Natural killer cell (primary cell): Measurements from ENCODE around the gene ZPR1. TPM values are rescaled to one million over a fixed set of nuclear protein-coding genes. Genes with fewer than 3 reads are reported as not detected.
A peak's percentile ranks its signal among the peaks of the same experiment; 100 is the strongest.

Experiments used
- ATAC-seq, 3 donors: fragments of 150-1000 bp in 2 of 3; fragments of 200-7000 bp in 1 of 3; cut with Tn5 transposase; 1 replicate in 1 of 3; 2 replicates in 2 of 3; pipeline ENCODE4 v1.10.0; 2021; ENCODE audit warnings: mild to moderate bottlenecking in 2 of 3, moderate library complexity in 2 of 3
- DNase-seq, 2 donors: peaks; one replicate each; pipeline versions ENCODE4 v3.0.0 to v3.0.0-alpha.2; 2013 to 2021; ENCODE audit warnings: mixed read lengths in 1 of 2
- H3K27ac ChIP-seq: one replicate; pipeline ENCODE4 v1.5.1; 2013; ENCODE audit warnings: mild to moderate bottlenecking, low read length
- H3K27me3 ChIP-seq: one replicate; pipeline ENCODE4 v1.6.1; 2013; ENCODE audit warnings: low read length; ENCODE audit not compliant: control insufficient read depth, insufficient read depth
- H3K36me3 ChIP-seq: one replicate; pipeline ENCODE4 v1.6.1; 2013; ENCODE audit warnings: low read length; ENCODE audit not compliant: control insufficient read depth, insufficient read depth
- H3K4me1 ChIP-seq: one replicate; pipeline ENCODE4 v1.6.1; 2013; ENCODE audit warnings: low read length; ENCODE audit not compliant: control insufficient read depth, insufficient read depth
- H3K4me3 ChIP-seq: one replicate; pipeline ENCODE4 v1.5.1; 2013; ENCODE audit warnings: low read length
- H3K9me3 ChIP-seq: one replicate; pipeline ENCODE4 v1.6.1; 2013; ENCODE audit warnings: low read length; ENCODE audit not compliant: control insufficient read depth, insufficient read depth
- H3K27ac Mint-ChIP-seq, 2 donors: one replicate each; pipeline ENCODE4 v1.8.0; 2022; ENCODE audit warnings: mild to moderate bottlenecking in 2 of 2, mixed read lengths in 2 of 2, moderate library complexity in 1 of 2
- H3K27me3 Mint-ChIP-seq, 2 donors: one replicate each; pipeline ENCODE4 v1.8.0; 2022; ENCODE audit warnings: low read depth in 2 of 2, mixed read lengths in 2 of 2
- H3K36me3 Mint-ChIP-seq: one replicate; pipeline ENCODE4 v1.8.0; 2022; ENCODE audit warnings: mixed read lengths
- H3K4me1 Mint-ChIP-seq, 2 donors: one replicate each; pipeline ENCODE4 v1.8.0; 2022; ENCODE audit warnings: mixed read lengths in 2 of 2
- H3K4me3 Mint-ChIP-seq: one replicate; pipeline ENCODE4 v1.8.0; 2022; ENCODE audit warnings: mild to moderate bottlenecking, moderate library complexity, mixed read lengths
- H3K9me3 Mint-ChIP-seq, 2 donors: one replicate each; pipeline ENCODE4 v1.8.0; 2022; ENCODE audit warnings: mixed read lengths in 2 of 2
- WGBS: methylation state at CpG from one replicate; pipeline ENCODE4 v1.1.7; 2013; ENCODE audit warnings: missing lambda C conversion rate; ENCODE audit not compliant: insufficient coverage; 5-methylcytosine and 5-hydroxymethylcytosine counted together
- intact Hi-C: fragments of 100-400 bp; cut with micrococcal nuclease; formaldehyde crosslinking; loops from one replicate; pipeline ENCODE4 v1.14.2; 2022
- total RNA-seq, 4 donors: library from RNA; stranded (reverse); fragments of 120-200 nt in 1 of 4; gene quantifications; one replicate each; pipeline versions ENCODE4 v1.2.3 to v1.2.4, GENCODE V29; 2013 to 2022
- TF ChIP-seq, protein P1 (sequence below): fragments of 200-600 bp; IDR thresholded peaks from one replicate; pipeline ENCODE4 v1.8.0; 2022; ENCODE audit warnings: antibody characterized with exemption

ZPR1 gene
- total RNA-seq, 3 donors from 2014 or later (not counting 1 experiment from before 2014, with no cell fraction given): 92.0 to 107 (median 92.6) TPM

DNA sequence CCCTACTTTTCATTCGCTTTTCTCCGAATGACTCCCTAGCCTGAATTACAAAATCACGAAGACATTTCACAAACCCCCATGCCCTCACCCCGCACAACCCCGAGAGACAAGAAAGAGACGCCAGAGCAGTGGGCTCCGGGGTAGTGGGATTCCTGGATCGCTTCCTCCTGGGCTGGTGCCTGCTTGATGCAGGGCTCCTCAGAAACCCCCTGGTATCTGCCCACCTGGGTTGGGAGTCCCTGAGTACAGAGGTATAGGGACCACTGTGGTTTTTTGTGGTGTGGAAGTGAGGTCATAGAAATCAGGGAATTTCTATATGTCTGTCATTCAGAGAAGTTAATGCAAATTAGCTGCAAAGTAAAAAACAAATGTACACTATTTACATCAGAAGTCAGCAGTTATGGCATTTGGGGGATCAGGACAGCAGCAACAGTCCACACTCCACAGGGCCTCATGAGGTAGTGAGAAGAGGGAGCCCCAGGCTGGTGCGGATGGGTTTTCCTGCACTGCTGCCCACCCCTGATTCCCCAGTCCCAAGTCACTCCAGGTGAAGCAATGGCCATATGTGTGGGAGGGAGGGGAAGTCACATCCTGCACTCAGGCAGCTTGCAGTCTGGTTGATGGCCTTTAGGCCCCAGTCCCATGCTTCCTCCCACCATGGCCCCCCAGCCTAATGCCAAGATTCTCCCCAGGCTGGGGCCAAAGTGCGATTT is 54.6 kb downstream of the ZPR1 start:
- Mint-ChIP-seq H3K9me3 (no peaks in the 10 kb centered on the region), H3K4me3 (no peak overlapping the region), H3K36me3 (no peaks in the 10 kb centered on the region), H3K27ac (peak overlapping the region in 1 of 2 donors; percentile 35), H3K27me3 (peaks cover 0 to 4% of the 10 kb centered on the region in 2 donors), H3K4me1 (peaks cover 12 to 16% of the 10 kb centered on the region in 2 donors)
- no peak for DNase-seq
- 68% methylated on average over 8 of the region's 10 CpGs for WGBS
- Histone ChIP-seq H3K4me3 (no peak overlapping the region), H3K9me3 (no peaks in the 10 kb centered on the region), H3K36me3 (no peaks in the 10 kb centered on the region), H3K4me1 (peaks cover 7% of the 10 kb centered on the region), H3K27ac (no peak overlapping the region), H3K27me3 (no peaks in the 10 kb centered on the region)
- TF ChIP-seq, protein P1, sequence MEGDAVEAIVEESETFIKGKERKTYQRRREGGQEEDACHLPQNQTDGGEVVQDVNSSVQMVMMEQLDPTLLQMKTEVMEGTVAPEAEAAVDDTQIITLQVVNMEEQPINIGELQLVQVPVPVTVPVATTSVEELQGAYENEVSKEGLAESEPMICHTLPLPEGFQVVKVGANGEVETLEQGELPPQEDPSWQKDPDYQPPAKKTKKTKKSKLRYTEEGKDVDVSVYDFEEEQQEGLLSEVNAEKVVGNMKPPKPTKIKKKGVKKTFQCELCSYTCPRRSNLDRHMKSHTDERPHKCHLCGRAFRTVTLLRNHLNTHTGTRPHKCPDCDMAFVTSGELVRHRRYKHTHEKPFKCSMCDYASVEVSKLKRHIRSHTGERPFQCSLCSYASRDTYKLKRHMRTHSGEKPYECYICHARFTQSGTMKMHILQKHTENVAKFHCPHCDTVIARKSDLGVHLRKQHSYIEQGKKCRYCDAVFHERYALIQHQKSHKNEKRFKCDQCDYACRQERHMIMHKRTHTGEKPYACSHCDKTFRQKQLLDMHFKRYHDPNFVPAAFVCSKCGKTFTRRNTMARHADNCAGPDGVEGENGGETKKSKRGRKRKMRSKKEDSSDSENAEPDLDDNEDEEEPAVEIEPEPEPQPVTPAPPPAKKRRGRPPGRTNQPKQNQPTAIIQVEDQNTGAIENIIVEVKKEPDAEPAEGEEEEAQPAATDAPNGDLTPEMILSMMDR: peak; percentile 5
- ATAC-seq: peak in 1 of 3 donors; percentile 22
- intact Hi-C loops: loop anchor here (5.0 kb wide), 2 partner anchors 104 to 494 kb away; partner anchors contain the start of gene APOA1

DNA sequence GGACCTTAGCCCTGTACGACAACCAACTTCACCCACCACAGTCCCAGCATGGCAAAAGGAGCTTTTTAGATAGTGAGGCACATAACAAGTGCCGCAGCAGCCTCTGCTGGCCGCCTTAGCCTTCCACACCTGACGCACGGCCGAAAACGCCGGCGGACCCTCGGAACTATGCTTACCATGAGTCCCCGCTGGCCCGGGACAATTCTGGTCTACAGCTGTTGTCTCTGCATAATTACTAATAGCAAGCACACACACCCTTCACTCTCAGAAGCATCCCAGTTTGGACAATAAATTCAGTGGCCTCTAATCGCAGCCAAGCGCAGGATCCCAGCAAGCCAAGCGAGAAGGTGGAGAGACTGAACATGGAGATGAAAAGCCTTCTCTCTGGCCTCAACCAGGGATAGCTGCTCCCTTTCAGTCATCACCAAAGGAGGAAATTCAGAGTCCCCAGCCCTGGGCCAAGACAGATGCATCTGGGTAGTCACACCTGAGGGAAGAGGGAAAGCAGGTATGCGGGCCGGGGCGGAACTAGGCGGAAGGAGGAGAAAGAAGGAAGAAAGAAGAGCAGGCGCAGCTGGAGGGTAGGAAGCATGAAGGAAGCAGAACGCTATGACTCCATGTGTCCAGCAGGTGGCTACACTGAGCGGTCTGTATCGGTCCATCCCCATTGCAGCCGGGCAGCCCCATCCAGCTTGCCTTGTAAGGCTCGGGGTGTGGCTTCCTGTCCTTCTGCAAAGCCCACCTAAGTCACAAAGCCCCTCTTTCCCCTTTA is 55.4 kb downstream of the ZPR1 start:
- 43% methylated on average over 25 of the region's 25 CpGs for WGBS
- Mint-ChIP-seq H3K36me3 (no peaks in the 10 kb centered on the region), H3K27me3 (peaks cover 0 to 5% of the 10 kb centered on the region in 2 donors), H3K4me1 (peaks cover 12 to 16% of the 10 kb centered on the region in 2 donors), H3K27ac (peak overlapping the region in 1 of 2 donors; percentile 35), H3K9me3 (no peaks in the 10 kb centered on the region), H3K4me3 (no peak overlapping the region)
- H3K4me3 ChIP-seq: no peak overlapping the region
- H3K9me3 ChIP-seq: no peaks in the 10 kb centered on the region
- TF ChIP-seq, protein P1: peak; percentile 77
- no peak overlapping the region for H3K27ac ChIP-seq
- H3K27me3 ChIP-seq: no peaks in the 10 kb centered on the region
- no peaks in the 10 kb centered on the region for H3K36me3 ChIP-seq
- peaks cover 7% of the 10 kb centered on the region for H3K4me1 ChIP-seq
- intact Hi-C loops: loop anchor here (1.0 to 5.0 kb wide), 3 partner anchors 105 to 495 kb away; partner anchors contain the start of gene APOA1
- peak; percentile 44 to 77 for DNase-seq
- peak; percentile 82 to 99 (median 97) for ATAC-seq

DNA sequence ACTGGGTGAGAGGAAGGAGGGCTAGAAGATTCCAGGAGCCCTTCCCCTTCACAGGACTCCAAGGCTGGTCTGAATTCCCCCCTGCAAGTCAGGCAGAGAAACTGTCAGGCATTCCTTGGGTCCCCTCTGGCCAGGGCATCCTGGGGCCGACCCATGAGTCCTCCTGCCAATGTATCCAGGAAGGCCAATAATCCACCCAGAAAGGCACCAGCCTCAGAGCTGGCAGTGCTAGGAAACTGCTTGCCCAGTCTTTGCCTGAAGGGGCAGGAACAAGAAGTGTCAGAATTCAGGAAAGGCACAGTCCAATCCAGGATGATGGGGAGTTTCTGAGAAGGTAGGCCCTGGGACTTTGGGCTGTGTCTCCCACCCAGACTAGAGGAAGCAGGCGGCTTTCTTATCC is 56.0 kb downstream of the ZPR1 start:
- Histone ChIP-seq H3K27ac (no peak overlapping the region), H3K36me3 (no peaks in the 10 kb centered on the region), H3K4me1 (peaks cover 7% of the 10 kb centered on the region), H3K9me3 (no peaks in the 10 kb centered on the region), H3K4me3 (no peak overlapping the region), H3K27me3 (no peaks in the 10 kb centered on the region)
- ATAC-seq (no peak), DNase-seq (no peak)
- intact Hi-C loops: loop anchor here (1.0 to 5.0 kb wide), 3 partner anchors 105 to 495 kb away; partner anchors contain the start of gene APOA1
- H3K27ac Mint-ChIP-seq: no peak overlapping the region
- H3K27me3 Mint-ChIP-seq: peaks cover 0 to 6% of the 10 kb centered on the region in 2 donors
- TF ChIP-seq, protein P1: no peak
- no peak overlapping the region for H3K4me3 Mint-ChIP-seq
- H3K4me1 Mint-ChIP-seq: peaks cover 12 to 16% of the 10 kb centered on the region in 2 donors
- H3K9me3 Mint-ChIP-seq: no peaks in the 10 kb centered on the region
- H3K36me3 Mint-ChIP-seq: no peaks in the 10 kb centered on the region
- 79% methylated on average over 2 of the region's 2 CpGs for WGBS
